Islet precursor cell (in vitro differentiated cells): ENCODE results near the gene CEP57L1.
"Not testable (repeated sequence)": the region's sequence is repeated elsewhere in the genome, so short reads cannot be mapped to it uniquely, and the experiment has no call there.

Experiments
- DNase-seq: peaks from one replicate; pipeline ENCODE4 v3.0.0-alpha.2; 2018

Gene CEP57L1

GRCh38 chr6:109074133-109074415 is 21.2 kb upstream of the CEP57L1 start:
- DNase-seq = no peak

GRCh38 chr6:109075934-109076333 is 19.4 kb upstream of the CEP57L1 start:
- DNase-seq = no peak

- DNase-seq = no peak
These were observed 18.9 kb upstream of the CEP57L1 start for GRCh38 chr6:109076377-109076776.

- no peak for DNase-seq
These were observed 15.3 kb upstream of the CEP57L1 start for GRCh38 chr6:109079981-109080380.

- DNase-seq = no peak
These were observed 14.3 kb upstream of the CEP57L1 start for GRCh38 chr6:109081026-109081425.

- no peak for DNase-seq
These were observed 13.7 kb upstream of the CEP57L1 start for GRCh38 chr6:109081516-109082187.

GRCh38 chr6:109082188-109082577 is 13.1 kb upstream of the CEP57L1 start:
- DNase-seq = no peak

GRCh38 chr6:109083657-109084056 is 11.7 kb upstream of the CEP57L1 start:
- no peak for DNase-seq

GRCh38 chr6:109084146-109084545 is 11.2 kb upstream of the CEP57L1 start:
- DNase-seq = not testable (repeated sequence)

GRCh38 chr6:109087661-109088264 is 7.5 kb upstream of the CEP57L1 start:
- no peak for DNase-seq

GRCh38 chr6:109088995-109089394 is 6.3 kb upstream of the CEP57L1 start:
- DNase-seq = no peak

GRCh38 chr6:109091314-109092024 is 3.8 kb upstream of the CEP57L1 start:
- DNase-seq = no peak

- no peak for DNase-seq
These were observed 3.2 kb upstream of the CEP57L1 start for GRCh38 chr6:109092074-109092473.

GRCh38 chr6:109093732-109094415 is 1.4 kb upstream of the CEP57L1 start:
- DNase-seq = no peak

GRCh38 chr6:109094416-109095035 is 781 bp upstream of the CEP57L1 start, which contains the start of gene SESN1:
Gene SESN1 (minus strand): TSS chr6:109094846. CDS start chr6:109094073, 773 bp downstream.
- peak; percentile 98 for DNase-seq

- DNase-seq = no peak
These were observed 453 bp downstream of the CEP57L1 start for GRCh38 chr6:109095835-109096084.

- DNase-seq = no peak
These were observed 901 bp downstream of the CEP57L1 start for GRCh38 chr6:109096208-109096607.

- no peak for DNase-seq
These were observed 2.4 kb downstream of the CEP57L1 start for GRCh38 chr6:109097661-109098060.

GRCh38 chr6:109102762-109103161 is 7.5 kb downstream of the CEP57L1 start:
- DNase-seq = no peak

GRCh38 chr6:109103942-109104341 is 8.6 kb downstream of the CEP57L1 start:
- DNase-seq = no peak

- DNase-seq = no peak
These were observed 9.2 kb downstream of the CEP57L1 start for GRCh38 chr6:109104512-109104911.

GRCh38 chr6:109105681-109106080 is 10.4 kb downstream of the CEP57L1 start:
- no peak for DNase-seq

GRCh38 chr6:109109663-109110062 is 14.4 kb downstream of the CEP57L1 start:
- DNase-seq = not testable (repeated sequence)

- not testable (repeated sequence) for DNase-seq
These were observed 17.4 kb downstream of the CEP57L1 start for GRCh38 chr6:109112663-109113062.
